NCI-H2196 treated with DMSO at 0.1 percent for 48 hours (cell line): ENCODE data around the gene PLA2G12A.

Experiments
- DNase-seq: peaks from one replicate; lab custom pipeline; 2025; ENCODE audit not compliant: unreplicated experiment; lab: John Stamatoyannopoulos, UW

Gene PLA2G12A

DNA sequence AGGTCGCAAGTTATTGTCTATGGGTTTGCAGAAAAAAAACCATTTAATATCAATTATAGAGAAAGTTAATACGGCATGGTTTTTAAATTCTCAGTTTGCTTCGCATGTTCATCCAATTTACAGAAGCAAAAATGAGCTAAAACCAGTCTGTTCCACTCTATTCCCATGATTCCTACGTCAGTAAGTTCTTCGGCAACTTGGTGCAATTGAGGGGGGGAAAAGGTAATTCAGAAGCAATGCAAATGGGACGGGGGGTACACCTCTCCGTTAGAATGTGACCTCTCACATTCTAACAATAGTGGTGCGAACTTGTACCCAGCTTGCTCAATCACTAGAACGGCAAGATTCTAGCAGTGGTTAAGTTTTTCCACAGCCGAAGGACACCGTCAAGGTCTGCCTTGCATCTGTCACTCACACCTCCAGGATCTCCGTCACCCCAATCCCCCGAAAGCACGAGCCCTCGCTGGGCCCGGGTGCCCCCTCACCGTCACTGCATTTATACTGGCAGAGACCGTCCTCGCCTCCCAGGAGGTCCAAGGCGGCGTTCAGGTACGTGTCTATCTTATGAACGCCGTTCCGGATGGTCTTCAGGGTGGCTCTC, 653 bp downstream of the PLA2G12A start:
- DNase-seq, result no peak

DNA sequence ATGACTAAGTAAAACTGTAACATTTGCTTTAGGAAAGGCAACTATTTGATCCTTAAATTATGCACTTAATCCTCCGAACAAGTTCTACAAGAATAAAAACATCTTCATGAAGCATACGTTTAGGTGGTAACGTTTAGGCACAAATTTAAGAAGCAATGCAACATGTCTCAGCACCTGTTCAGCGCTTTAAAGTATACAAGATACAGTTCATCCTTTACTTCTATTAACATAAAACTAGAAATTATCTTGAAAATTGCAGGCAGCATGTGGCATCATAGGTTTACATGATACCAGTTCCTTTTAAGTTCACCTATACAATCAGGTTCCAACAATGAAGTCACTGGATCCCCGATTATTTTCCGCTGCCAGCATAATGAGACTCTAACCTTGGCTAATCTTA, 1.5 kb downstream of the PLA2G12A start:
- no peak for DNase-seq

DNA sequence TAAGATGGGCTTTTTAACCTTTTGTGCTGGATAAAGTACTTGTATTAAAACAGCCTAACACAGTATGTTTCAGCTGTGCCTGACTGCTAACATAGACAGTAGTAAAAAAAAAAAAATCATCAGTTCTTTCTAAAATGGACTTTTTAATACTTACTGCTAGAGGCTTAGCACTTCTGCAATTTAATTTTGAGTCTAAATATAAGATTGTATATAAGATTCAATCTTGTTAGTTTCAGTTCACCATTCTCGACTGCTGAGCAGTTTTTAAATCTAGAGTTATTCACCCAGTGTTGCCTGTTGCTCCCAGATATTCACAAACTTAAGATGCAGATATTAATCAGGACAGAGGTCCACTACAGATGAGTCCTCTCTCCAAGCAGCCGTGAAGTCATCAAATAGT, 6.8 kb downstream of the PLA2G12A start:
- no peak for DNase-seq

DNA sequence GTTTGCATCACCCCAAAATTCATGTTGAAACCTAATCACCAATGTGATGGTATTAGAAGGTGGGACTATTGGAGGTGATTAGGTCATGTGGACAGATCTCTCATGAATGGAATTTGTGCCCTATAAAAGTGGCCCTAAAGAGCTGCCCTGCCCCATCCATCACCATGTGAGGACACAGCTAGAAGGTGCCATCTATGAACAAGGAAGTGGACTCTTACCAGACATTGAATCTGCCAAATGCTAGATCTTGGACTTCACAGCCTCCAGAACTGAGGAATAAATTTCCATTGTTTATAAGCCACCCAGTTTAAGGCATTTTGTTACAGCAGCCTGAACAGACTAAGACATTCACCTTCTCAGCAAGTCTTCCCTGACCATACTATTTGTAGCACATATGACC, 7.5 kb downstream of the PLA2G12A start:
- no peak for DNase-seq

DNA sequence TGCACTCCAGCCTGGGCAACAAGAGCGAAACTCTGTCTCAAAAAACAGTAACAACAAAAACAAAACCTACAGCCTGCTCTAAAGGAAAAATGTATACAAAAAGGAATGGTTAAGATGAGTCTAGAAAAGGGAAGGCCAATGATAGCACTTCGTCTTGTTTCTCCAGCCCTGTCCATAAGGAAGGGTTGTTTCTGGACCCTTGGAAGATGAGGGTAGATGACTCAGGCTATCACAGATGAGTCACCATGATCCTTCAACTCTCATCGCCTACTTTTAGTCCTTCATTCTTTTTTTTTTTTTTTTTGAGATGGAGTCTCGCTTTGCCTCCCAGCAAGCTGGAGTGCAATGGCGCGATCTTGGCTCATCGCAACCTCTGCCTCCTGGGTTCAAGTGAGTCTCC, 8.8 kb downstream of the PLA2G12A start:
- no peak for DNase-seq

DNA sequence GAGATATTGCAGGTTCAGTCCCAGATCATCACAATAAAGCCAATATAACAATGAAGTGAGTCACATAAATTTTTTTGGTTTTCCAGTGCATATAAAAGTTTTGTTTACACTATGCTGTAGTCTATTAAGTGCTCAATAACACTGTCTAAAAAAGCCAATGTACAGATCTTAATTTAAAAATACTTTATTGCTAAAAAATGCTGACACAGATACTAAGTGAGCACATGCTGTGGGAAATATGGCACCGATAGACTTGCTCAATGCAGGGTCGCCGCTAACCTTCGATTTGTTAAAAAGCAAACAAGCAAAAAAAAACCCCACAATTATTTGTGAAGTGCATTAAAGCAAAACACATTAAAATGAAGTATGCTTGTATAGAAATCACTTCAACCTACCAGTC, 10.3 kb downstream of the PLA2G12A start:
- DNase-seq, result no peak

DNA sequence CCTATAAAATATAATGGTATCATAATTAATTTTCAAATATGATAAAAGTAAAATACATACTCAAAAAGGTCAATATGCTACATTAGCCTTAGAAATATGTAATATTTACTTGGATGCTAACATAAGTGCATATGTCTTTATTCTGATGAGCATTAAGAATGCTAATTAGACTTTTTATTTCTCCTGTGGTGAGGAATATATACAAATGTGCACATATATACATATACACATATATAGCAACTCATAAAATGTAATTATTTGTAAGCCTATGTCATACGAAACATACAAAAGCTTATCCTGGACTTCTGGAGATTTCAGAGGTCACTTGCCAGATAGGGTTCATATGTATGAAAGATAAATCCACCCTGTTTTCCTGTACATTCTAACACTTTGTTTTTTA, 11.1 kb downstream of the PLA2G12A start:
- no peak for DNase-seq

DNA sequence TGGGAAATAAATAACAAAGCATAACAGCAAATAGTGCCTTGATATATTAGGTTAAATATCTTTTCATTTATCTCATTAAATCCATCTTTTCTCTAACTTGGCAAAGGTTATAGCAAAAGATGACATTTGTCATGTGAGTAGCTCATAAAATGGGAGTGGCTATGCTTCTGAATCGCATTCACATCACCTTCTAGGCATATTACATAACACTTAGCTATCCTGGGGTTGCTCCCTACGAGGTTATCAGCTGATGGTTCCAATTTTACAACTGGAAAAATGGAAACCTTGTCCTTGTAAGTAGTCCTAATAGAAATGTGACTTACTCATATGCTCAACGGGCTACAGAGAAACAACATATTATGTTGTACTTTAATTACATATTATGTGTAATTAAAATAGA, 16.4 kb downstream of the PLA2G12A start:
- DNase-seq, result no peak

DNA sequence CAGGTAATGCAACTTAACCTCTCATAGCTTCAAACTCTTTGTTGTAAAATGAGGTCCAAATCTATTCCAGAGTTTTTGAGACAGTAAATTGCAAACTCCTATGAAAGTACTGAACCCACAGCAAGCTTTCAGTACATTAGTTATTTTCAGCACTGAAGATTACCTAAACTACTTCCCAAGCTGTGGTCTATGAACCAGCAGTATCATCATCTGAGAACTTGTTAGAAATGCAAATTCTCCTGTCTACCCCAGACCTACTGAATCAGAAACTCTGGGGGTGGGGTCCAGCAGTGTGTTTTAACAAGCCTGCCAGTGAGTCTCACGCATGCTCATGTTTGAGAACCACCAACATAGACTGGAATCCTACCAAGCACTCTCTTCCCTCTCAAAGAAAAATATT, 20.9 kb downstream of the PLA2G12A start:
- no peak for DNase-seq

DNA sequence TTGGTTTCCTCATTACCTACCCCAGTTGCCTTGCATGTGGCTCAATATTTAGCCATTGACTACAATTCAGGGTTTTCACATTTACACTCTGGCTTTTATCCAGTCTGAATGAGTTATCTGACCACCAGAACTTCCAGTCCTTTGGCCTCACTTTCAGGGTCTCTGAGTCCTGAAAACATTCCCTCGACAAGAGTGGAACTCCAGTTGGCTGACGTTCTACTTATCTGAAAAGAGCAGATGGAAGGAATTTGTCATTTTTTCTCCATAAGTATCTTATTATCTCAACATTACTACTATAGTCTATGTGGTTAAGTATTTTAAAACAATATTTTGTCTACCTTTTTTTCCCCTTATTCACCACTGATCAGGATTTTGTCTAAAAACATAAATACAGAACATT, 21.4 kb downstream of the PLA2G12A start:
- no peak for DNase-seq

DNA sequence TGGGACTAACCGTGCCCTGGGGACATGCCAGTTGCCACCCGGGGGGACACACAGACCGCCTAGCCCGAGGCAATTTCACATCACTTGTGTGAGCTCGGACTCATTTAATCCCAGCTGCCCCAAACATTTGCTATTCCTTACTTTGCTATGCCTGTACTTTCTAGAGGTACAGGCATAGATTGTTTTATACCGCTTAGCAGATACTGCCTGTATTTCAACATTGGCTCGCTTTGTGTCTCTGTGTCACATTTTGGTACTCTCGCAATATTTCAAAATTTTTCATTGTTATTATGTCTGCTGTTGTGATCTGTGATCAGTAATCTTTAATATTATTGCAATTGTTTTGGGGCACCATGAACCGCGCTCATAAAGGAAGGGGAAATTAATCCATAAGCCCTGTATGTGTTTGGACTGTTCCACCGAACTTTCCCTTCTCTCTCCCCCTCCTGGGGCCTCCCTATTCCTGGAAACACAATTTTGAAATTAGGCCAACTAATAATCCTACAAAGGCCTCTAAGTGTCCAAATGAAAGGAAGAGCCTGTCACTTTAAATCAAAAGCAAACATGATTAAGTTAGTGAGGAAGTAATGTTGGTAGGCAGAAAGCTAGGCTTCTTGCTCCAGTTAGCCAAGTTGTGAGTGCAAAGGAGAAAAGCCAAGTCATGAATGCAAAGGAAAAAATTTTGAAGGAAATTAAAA, 26.1 kb downstream of the PLA2G12A start:
- no peak for DNase-seq

DNA sequence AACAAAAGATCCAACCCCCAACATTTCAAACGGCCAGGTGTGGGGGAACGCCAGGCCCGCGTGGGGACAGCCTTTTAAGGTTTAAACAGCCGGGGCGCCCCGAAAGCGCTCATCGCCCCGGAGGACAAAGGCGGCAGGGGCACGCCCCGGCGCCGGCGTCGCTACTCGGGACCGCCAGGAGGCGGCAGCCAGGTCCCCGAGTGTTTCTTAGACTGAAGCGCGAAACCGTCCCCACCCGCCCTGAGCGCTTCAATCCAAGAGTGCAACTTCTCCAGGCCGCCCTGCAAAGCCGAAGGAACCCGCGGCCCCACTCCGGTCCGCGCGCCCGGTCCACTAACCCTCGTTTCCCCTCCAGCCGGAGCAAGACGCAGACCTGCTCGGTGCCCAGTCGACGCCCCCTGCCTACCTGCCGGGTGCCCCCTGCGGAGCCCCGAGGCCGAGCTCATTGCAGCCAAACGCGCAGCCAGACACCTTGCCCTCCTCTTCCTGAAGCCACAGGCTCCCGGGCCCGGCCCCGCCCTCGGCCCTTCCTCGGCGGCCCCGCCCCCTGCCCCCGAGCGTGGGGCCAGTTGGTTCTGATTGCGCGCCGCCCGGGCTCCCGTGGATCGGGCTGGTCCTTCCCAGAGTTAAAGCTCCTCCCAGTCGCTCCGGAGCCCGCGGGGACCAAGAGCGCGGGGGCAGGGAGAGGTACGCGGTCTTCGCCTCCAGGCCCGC, 26.8 kb downstream of the PLA2G12A start, which contains the start of gene CASP6:
CASP6 (minus strand) TSS at position 496 of the 714 bp plus-strand sequence; CDS start at position 446, 50 bp downstream.
- DNase-seq, result peak; percentile 53

DNA sequence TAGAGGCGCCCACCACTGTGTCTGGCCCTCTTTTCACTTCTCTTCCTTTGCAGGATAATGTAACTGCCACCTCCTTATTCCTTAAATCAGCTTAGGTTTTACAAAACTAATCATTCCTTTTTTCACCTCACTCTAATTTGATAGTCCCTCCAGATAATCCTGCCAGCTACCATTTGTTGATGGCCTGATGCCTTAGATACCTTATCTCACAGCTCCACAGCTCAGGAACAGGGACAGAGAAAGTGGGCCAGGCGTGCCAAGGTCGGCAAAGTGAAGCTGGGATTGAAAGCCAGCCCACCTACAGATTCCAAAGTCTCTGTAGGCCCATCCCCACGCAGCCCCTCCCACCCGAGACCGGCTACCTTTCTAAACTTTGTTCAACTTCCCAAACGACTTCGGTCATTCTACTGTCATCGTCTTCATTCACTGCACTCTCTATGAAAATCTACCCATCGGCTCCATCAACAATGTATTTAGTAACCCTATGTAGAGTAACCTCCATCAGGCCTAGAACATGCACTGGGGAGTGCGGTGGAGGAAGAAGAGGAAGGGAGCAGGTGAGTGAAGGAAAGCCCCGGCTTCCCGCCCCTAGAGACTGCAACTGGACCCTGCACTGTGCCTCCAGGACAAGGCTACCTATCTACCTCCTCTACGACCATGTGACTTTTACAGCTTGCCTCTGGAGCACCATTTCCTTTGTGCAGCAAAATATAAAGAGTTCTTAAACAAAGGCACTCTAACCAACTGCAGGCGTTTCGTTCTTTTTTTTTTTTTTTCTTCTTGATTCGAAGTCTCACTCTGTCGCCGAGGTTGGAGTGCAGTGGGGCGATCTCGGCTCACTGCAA, 28.1 kb downstream of the PLA2G12A start:
- no peak for DNase-seq

DNA sequence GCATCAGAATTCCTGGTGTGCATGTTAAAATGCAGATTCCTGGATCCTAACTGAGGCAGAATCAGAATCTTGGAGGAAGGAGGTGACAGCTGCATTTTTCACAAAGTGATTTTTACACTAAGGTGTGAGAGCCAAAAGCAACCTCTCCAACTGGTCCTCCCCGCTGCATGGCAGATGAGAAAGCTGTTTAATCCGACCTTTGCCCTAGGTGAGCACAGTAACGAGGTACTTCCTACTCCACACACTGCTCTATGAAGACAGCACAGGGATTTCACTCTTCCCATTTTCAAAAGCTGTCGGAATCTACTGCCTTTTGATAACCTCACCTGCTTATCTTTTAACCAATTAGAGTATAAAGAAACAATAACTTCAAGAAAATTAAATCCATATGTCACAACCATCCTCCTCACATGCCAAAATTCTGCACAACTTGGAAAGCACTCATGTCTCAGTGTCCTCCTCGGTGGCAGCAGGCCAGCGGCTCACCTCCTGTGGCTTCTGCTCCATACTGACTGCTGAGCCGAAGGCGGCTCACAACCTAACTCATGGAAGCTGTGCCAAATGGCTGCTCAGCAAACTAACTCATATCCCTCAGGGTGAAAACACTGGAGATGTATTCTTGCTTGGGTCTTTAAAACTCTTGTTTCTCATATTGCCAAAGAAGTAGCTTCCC, 30.2 kb downstream of the PLA2G12A start:
- DNase-seq, result no peak

DNA sequence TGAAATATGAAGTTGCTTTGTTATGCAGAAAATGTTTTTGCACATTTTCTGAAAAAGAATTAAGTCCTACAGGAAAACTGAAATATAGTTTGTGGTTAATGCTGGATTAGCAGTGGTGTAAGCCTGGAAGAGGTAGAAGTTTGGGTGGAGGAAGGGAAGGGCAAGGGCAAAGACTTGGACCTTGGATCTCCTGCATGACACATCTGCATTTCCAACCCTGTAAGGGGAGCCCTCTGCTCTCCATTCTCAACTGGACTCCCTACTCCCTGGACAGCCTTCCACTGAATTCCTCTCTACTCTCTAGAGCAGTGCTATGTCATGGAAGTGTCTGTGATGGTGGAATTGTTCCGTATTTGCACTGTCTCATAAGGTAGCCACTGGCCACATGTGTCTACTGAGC, 31.2 kb downstream of the PLA2G12A start:
- no peak for DNase-seq

DNA sequence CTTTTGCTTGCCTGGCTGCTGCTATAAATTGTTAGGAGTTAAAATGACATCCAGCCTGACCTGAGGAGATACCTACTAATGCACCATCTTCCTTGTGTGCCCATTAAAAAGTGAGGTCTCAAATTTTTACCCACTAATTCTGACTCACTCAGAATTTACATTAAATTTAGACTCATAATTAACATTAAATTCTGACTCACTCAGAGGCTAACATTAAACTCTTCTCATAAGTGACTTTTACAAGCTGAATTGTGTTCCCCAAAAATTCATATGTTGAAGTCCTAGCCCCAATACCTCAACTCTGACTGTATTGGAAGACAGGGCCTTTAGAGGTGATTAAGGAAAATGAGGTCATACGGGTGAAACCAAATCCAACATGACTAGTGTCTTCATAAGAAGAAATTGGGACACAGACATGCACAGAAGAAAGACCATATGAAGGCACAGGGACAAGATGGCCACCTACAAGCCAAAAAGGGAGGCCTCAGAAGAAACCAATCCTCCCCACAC, 38.4 kb downstream of the PLA2G12A start:
- DNase-seq, result no peak

DNA sequence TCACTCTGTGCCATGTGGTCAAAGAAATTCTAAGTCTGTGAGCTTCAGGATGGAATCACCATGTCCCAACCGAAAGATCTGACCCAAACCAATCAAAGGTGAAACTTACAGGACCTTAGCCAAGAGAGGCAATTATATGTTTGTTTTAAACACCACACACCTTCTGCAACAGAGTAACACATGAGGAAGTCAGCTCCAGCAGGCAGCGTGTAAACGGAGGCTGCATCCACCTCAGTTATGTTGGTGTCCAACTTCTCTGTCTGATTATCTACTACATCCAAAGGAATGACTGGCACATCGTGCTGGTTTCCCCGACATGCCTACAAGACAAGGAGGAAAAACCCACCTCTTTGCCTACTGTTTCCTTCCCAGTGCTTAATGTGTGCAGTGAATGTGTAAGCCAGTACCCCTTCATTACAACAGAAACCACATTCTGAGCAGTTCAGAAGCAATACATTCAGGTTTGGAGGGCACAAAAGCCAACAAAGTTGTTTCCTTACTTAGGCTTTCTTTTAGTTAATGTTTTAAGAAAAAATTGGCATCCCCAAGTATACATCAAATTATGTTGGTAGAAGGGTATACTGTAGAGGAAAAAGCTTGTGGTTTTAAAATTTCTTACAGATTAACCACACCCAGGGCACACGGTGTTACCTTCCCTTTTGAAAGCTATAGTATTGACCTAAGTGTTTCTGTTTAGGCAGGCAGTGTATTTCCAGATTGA, 39.0 kb downstream of the PLA2G12A start:
- no peak for DNase-seq

DNA sequence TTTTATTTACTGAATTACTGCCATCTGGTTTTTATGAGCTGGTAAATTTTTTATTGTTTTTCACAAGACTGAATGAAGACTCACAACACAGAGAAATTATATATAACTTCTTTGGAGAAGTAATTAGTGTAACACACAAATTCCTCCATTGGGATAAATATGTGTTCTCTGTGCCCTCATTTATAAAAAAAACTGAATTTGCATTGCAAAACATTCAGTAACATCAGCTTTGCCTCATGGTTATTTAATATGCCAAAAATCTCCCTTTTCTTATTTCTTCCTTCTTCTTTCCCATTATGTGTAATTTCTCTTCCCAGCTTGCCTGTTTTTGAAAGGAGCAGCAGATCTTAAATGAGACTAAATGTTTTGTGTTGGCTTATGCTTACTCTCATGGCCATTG, 45.1 kb downstream of the PLA2G12A start:
- no peak for DNase-seq

DNA sequence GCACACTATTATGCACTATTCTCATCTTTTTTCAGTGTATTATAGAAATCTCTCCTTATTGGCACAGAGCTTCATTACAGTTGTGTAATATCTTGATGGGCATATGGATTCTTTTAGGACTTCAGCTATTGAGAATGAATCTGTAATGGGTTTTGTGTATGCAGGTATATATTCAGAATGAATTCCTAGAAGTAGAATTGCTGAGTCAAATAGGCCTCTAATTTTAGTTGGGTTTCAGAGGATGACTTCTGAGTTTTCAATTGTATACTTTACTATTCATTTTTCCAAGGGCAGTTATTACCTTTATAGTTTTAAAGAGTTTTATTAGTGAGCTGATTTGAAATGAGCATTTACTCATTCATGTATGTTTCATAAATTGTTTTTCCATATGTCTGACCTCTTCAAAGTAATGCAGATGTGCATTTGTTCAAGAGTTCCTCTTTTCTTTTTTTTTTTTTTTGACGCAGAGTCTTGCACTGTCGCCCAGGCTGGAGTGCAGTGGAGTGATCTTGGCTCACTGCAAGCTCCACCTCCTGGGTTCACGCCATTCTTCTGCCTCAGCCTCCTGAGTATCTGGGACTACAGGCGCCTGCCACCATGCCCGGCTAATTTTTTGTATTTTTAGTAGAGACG, 46.1 kb downstream of the PLA2G12A start:
- DNase-seq, result no peak

DNA sequence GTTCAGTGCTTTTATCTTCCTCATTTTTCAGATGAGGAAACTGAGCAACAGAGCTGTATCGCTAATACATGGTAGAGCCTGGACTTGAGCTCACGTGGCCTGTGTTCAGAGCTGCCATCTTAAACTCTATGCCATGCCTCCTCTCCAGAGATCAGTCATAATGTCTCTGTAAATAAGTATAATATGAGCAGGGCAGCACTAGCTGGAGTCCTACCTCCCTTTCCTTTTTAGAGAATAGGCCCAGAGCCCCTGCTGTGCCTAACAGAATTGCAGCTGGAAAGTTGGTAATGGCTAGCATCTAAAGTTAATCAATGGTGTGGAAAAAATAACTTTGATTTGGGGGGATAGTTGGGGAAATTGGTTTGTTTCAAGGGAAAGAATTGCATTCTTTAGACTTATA, 47.0 kb downstream of the PLA2G12A start:
- no peak for DNase-seq
